ENCODE data around the gene NANOS2.
"Not testable (repeated sequence)": the region's sequence is repeated elsewhere in the genome, so short reads cannot be mapped to it uniquely, and the experiment has no call there.

Gene NANOS2

GRCh38 chr19:45881082-45881908 is 33.3 kb downstream of the NANOS2 start:
- ATAC-seq (ENCODE audit: low read depth) (no peak), DNase-seq (ENCODE audit: low spot score in 2 of 2) (no peak)
- no peaks in the 10 kb centered on the region for H3K9me3 Mint-ChIP-seq
- H3K27me3 Mint-ChIP-seq: peaks cover 25% of the 10 kb centered on the region
- H3K4me1 Mint-ChIP-seq: peaks cover 16% of the 10 kb centered on the region
- no peak overlapping the region for H3K4me3 Mint-ChIP-seq
- H3K36me3 Mint-ChIP-seq: peaks cover 10% of the 10 kb centered on the region
- H3K27ac Mint-ChIP-seq: no peak overlapping the region

GRCh38 chr19:45879971-45880370 is 34.6 kb downstream of the NANOS2 start:
- no peak overlapping the region for H3K4me3 Mint-ChIP-seq
- H3K9me3 Mint-ChIP-seq: no peaks in the 10 kb centered on the region
- ATAC-seq (ENCODE audit: low read depth): no peak
- H3K27ac Mint-ChIP-seq: no peak overlapping the region
- no peak for DNase-seq (ENCODE audit: low spot score in 2 of 2)
- peaks cover 10% of the 10 kb centered on the region for H3K36me3 Mint-ChIP-seq
- H3K4me1 Mint-ChIP-seq: peaks cover 15% of the 10 kb centered on the region
- peaks cover 34% of the 10 kb centered on the region for H3K27me3 Mint-ChIP-seq

- no peak for ATAC-seq (ENCODE audit: low read depth)
- no peak overlapping the region for H3K4me3 Mint-ChIP-seq
- peaks cover 38% of the 10 kb centered on the region for H3K27me3 Mint-ChIP-seq
- DNase-seq (ENCODE audit: low spot score in 2 of 2): no peak
- H3K9me3 Mint-ChIP-seq: no peaks in the 10 kb centered on the region
- H3K4me1 Mint-ChIP-seq: peaks cover 15% of the 10 kb centered on the region
- no peak overlapping the region for H3K27ac Mint-ChIP-seq
- peaks cover 10% of the 10 kb centered on the region for H3K36me3 Mint-ChIP-seq
Observed at GRCh38 chr19:45879055-45879454, 35.5 kb downstream of the NANOS2 start.

- no peak for DNase-seq (ENCODE audit: low spot score in 2 of 2)
- Mint-ChIP-seq H3K27ac (no peak overlapping the region), H3K4me3 (no peak overlapping the region)
Observed at GRCh38 chr19:45878043-45878794, 36.4 kb downstream of the NANOS2 start.

GRCh38 chr19:45876411-45877197 is 38.0 kb downstream of the NANOS2 start:
- H3K36me3 Mint-ChIP-seq: peaks cover 4% of the 10 kb centered on the region
- peaks cover 40% of the 10 kb centered on the region for H3K27me3 Mint-ChIP-seq
- no peaks in the 10 kb centered on the region for H3K9me3 Mint-ChIP-seq
- H3K4me1 Mint-ChIP-seq: peaks cover 10% of the 10 kb centered on the region
- DNase-seq (ENCODE audit: low spot score in 2 of 2) (no peak), ATAC-seq (ENCODE audit: low read depth) (peak; percentile 34)
- no peak overlapping the region for H3K4me3 Mint-ChIP-seq
- H3K27ac Mint-ChIP-seq: no peak overlapping the region

More at GRCh38 chr19:45878043-45878794, 36.4 kb downstream of the NANOS2 start:
- H3K36me3 Mint-ChIP-seq: peaks cover 7% of the 10 kb centered on the region
- H3K4me1 Mint-ChIP-seq: peaks cover 12% of the 10 kb centered on the region
- peaks cover 40% of the 10 kb centered on the region for H3K27me3 Mint-ChIP-seq
- no peak for ATAC-seq (ENCODE audit: low read depth)
- no peaks in the 10 kb centered on the region for H3K9me3 Mint-ChIP-seq

- H3K36me3 Mint-ChIP-seq: peaks cover 2% of the 10 kb centered on the region
- H3K27ac Mint-ChIP-seq: no peak overlapping the region
- ATAC-seq (ENCODE audit: low read depth) (peak; percentile 76), DNase-seq (ENCODE audit: low spot score in 2 of 2) (no peak)
- H3K4me3 Mint-ChIP-seq: no peak overlapping the region
- peaks cover 37% of the 10 kb centered on the region for H3K27me3 Mint-ChIP-seq
- H3K4me1 Mint-ChIP-seq: peaks cover 10% of the 10 kb centered on the region
- H3K9me3 Mint-ChIP-seq: no peaks in the 10 kb centered on the region
Observed at GRCh38 chr19:45876161-45876410, 38.5 kb downstream of the NANOS2 start.

GRCh38 chr19:45874620-45874966 is 40.0 kb downstream of the NANOS2 start:
- Mint-ChIP-seq H3K4me1 (peaks cover 10% of the 10 kb centered on the region), H3K4me3 (no peak overlapping the region), H3K27ac (no peak overlapping the region), H3K36me3 (peaks cover 2% of the 10 kb centered on the region), H3K27me3 (peaks cover 33% of the 10 kb centered on the region), H3K9me3 (no peaks in the 10 kb centered on the region)
- ATAC-seq (ENCODE audit: low read depth): no peak
- no peak for DNase-seq (ENCODE audit: low spot score in 2 of 2)

GRCh38 chr19:45873219-45873772 is 41.3 kb downstream of the NANOS2 start:
- no peak overlapping the region for H3K27ac Mint-ChIP-seq
- DNase-seq (ENCODE audit: low spot score in 2 of 2): no peak
- H3K9me3 Mint-ChIP-seq: no peaks in the 10 kb centered on the region
- no peak for ATAC-seq (ENCODE audit: low read depth)
- peaks cover 4% of the 10 kb centered on the region for H3K4me1 Mint-ChIP-seq
- H3K36me3 Mint-ChIP-seq: no peaks in the 10 kb centered on the region
- H3K4me3 Mint-ChIP-seq: no peak overlapping the region
- peaks cover 26% of the 10 kb centered on the region for H3K27me3 Mint-ChIP-seq

- no peaks in the 10 kb centered on the region for H3K36me3 Mint-ChIP-seq
- no peak for DNase-seq (ENCODE audit: low spot score in 2 of 2)
- no peak for ATAC-seq (ENCODE audit: low read depth)
- H3K4me3 Mint-ChIP-seq: no peak overlapping the region
- H3K27me3 Mint-ChIP-seq: peaks cover 21% of the 10 kb centered on the region
- H3K27ac Mint-ChIP-seq: no peak overlapping the region
- H3K9me3 Mint-ChIP-seq: no peaks in the 10 kb centered on the region
- peaks cover 4% of the 10 kb centered on the region for H3K4me1 Mint-ChIP-seq
Observed at GRCh38 chr19:45872095-45872919, 42.3 kb downstream of the NANOS2 start.

- H3K4me1 Mint-ChIP-seq: no peaks in the 10 kb centered on the region
- H3K9me3 Mint-ChIP-seq: no peaks in the 10 kb centered on the region
- no peak overlapping the region for H3K4me3 Mint-ChIP-seq
- DNase-seq (ENCODE audit: low spot score in 2 of 2): no peak
- no peak for ATAC-seq (ENCODE audit: low read depth)
- H3K27me3 Mint-ChIP-seq: peaks cover 15% of the 10 kb centered on the region
- no peak overlapping the region for H3K27ac Mint-ChIP-seq
- no peaks in the 10 kb centered on the region for H3K36me3 Mint-ChIP-seq
Observed at GRCh38 chr19:45870798-45871197, 43.8 kb downstream of the NANOS2 start.

- not testable (repeated sequence) for H3K27ac Mint-ChIP-seq; H3K9me3 Mint-ChIP-seq; DNase-seq (ENCODE audit: low spot score in 2 of 2); H3K36me3 Mint-ChIP-seq; H3K4me3 Mint-ChIP-seq; ATAC-seq (ENCODE audit: low read depth)
- peaks cover 13% of the 10 kb centered on the region for H3K4me1 Mint-ChIP-seq
- peaks cover 18% of the 10 kb centered on the region for H3K27me3 Mint-ChIP-seq
Observed at GRCh38 chr19:45867241-45867640, 47.3 kb downstream of the NANOS2 start.

- H3K9me3 Mint-ChIP-seq: no peaks in the 10 kb centered on the region
- no peak overlapping the region for H3K27ac Mint-ChIP-seq
- no peaks in the 10 kb centered on the region for H3K36me3 Mint-ChIP-seq
- peaks cover 17% of the 10 kb centered on the region for H3K4me1 Mint-ChIP-seq
- no peak overlapping the region for H3K4me3 Mint-ChIP-seq
- H3K27me3 Mint-ChIP-seq: peaks cover 17% of the 10 kb centered on the region
- DNase-seq (ENCODE audit: low spot score in 2 of 2): no peak
- no peak for ATAC-seq (ENCODE audit: low read depth)
Observed at GRCh38 chr19:45866400-45867176, 48.0 kb downstream of the NANOS2 start.

Measured in memory B cell (primary cell).